Measurements from ENCODE around the gene EML6.

GRCh38 chr2:54947136-54947535 is 223.7 kb downstream of the EML6 start:
- no peak for TF ChIP-seq POLR2A (IDR thresholded peaks at IDR 0.05)
- TF ChIP-seq, protein P1, sequence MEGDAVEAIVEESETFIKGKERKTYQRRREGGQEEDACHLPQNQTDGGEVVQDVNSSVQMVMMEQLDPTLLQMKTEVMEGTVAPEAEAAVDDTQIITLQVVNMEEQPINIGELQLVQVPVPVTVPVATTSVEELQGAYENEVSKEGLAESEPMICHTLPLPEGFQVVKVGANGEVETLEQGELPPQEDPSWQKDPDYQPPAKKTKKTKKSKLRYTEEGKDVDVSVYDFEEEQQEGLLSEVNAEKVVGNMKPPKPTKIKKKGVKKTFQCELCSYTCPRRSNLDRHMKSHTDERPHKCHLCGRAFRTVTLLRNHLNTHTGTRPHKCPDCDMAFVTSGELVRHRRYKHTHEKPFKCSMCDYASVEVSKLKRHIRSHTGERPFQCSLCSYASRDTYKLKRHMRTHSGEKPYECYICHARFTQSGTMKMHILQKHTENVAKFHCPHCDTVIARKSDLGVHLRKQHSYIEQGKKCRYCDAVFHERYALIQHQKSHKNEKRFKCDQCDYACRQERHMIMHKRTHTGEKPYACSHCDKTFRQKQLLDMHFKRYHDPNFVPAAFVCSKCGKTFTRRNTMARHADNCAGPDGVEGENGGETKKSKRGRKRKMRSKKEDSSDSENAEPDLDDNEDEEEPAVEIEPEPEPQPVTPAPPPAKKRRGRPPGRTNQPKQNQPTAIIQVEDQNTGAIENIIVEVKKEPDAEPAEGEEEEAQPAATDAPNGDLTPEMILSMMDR (IDR thresholded peaks at IDR 0.05), result no peak
- no peak for TF ChIP-seq POLR2AphosphoS5 (IDR thresholded peaks at IDR 0.05)
- no peak for TF ChIP-seq EP300 (IDR thresholded peaks at IDR 0.05)

Data from upper lobe of left lung (tissue), 4 donors.